A549 (cell line): ENCODE data around the gene BCAP31. TPM values are rescaled to one million over a fixed set of nuclear protein-coding genes. Genes with fewer than 3 reads are reported as not detected.
"Not testable (repeated sequence)": the region's sequence is repeated elsewhere in the genome, so short reads cannot be mapped to it uniquely, and the experiment has no call there.

ENCODE experiments used
- ATAC-seq, 2 experiments: fragments of 200-7000 bp in 1 of 2; fragments of >200 bp in 1 of 2; cut with Nextera tagmentation in 1 of 2; cut with Tn5 transposase in 1 of 2; 3 replicates each; pipeline versions ENCODE4 v1.8.0 to v1.9.1; 2018 to 2020; ENCODE audit warnings: mild to moderate bottlenecking in 1 of 2, moderate library complexity in 1 of 2
- CTCF ChIA-PET: fragments of 300-600 bp; sonication (Branson Sonifier 250); formaldehyde crosslinking; extraction: SDS; loops from one replicate; lab custom pipeline; 2021; ENCODE audit warnings: antibody characterized with exemption, inconsistent platforms; lab: Yijun Ruan, JAX
- POLR2A ChIA-PET: fragments of 350-600 bp; formaldehyde crosslinking; extraction: SDS; loops from one replicate; lab custom pipeline; 2021; ENCODE audit warnings: antibody characterized with exemption, inconsistent platforms; lab: Yijun Ruan, JAX
- DNase-seq, 2 experiments: peaks; one replicate each; pipeline versions ENCODE4 v3.0.0 to v3.0.0-alpha.2; 2011 to 2016; ENCODE audit warnings: low read depth in 1 of 2, low spot score in 1 of 2
- FAIRE-seq: peaks from 2 replicates; lab custom pipeline; 2011; peaks lifted over from hg19 to GRCh38; lab: Jason Lieb, UNC
- H3K27ac ChIP-seq, 2 experiments: fragments of >200 bp; sonication (Bioruptor Twin); formaldehyde crosslinking; 3 replicates each; pipeline ENCODE4 v1.5.1; 2016 to 2017
- H3K4me1 ChIP-seq: fragments of >200 bp; sonication (Bioruptor Twin); formaldehyde crosslinking; 3 replicates; pipeline ENCODE4 v1.6.1; 2016
- H3K4me2 ChIP-seq: fragments of >200 bp; sonication (Bioruptor Twin); formaldehyde crosslinking; 3 replicates; pipeline ENCODE4 v1.6.1; 2016
- H3K4me3 ChIP-seq: fragments of >200 bp; sonication (Bioruptor Twin); formaldehyde crosslinking; 3 replicates; pipeline ENCODE4 v1.5.1; 2016
- H3K9me3 ChIP-seq: fragments of >200 bp; sonication (Bioruptor Twin); formaldehyde crosslinking; 3 replicates; pipeline ENCODE4 v1.6.1; 2016
- BHLHE40 ChIP-seq: IDR thresholded peaks from 2 replicates; pipeline ENCODE4 v1.6.1; 2012; ENCODE audit warnings: low read depth, low read length, inconsistent platforms
- CEBPB ChIP-seq, 2 experiments: fragments of >200 bp in 1 of 2; sonication (Bioruptor Twin) in 1 of 2; formaldehyde crosslinking in 1 of 2; IDR thresholded peaks; 2 replicates each; pipeline ENCODE4 v1.6.1; 2012 to 2016
- CHD2 ChIP-seq: fragments of 150-350 bp; IDR thresholded peaks from 2 replicates; pipeline ENCODE4 v1.6.1; 2014; ENCODE audit warnings: low read length; ENCODE audit not compliant: partially characterized antibody
- EP300 ChIP-seq, 2 experiments: fragments of >200 bp; sonication (Bioruptor Twin); formaldehyde crosslinking; IDR thresholded peaks; 2 replicates in 1 of 2; 3 replicates in 1 of 2; pipeline ENCODE4 v1.6.1; 2016 to 2017
- FOSB ChIP-seq: fragments of 250-450 bp; sonication (Bioruptor Pico); IDR thresholded peaks from 2 replicates; pipeline ENCODE4 v1.5.0; 2020; ENCODE audit warnings: mild to moderate bottlenecking, moderate library complexity
- FOXS1 ChIP-seq: fragments of 250-450 bp; sonication (Bioruptor Pico); IDR thresholded peaks from 2 replicates; pipeline ENCODE4 v1.5.0; 2020; ENCODE audit warnings: mild to moderate bottlenecking, moderate library complexity
- HOXB5 ChIP-seq: fragments of 250-450 bp; sonication (Bioruptor Pico); IDR thresholded peaks from 2 replicates; pipeline ENCODE4 v1.5.0; 2020; ENCODE audit warnings: mild to moderate bottlenecking, moderate library complexity
- KDM1A ChIP-seq: fragments of 200-600 bp; sonication (generic); IDR thresholded peaks from 2 replicates; pipeline ENCODE4 v1.6.1; 2016; ENCODE audit warnings: low read depth, mild to moderate bottlenecking
- MAFK ChIP-seq: fragments of 450-650 bp; IDR thresholded peaks from 2 replicates; pipeline ENCODE4 v1.6.1; 2014; ENCODE audit not compliant: partially characterized antibody
- PHF8 ChIP-seq: fragments of 200-600 bp; sonication (generic); IDR thresholded peaks from 2 replicates; pipeline ENCODE4 v1.6.1; 2016; ENCODE audit warnings: low read depth, mild to moderate bottlenecking, antibody characterized with exemption, moderate library complexity, borderline replicate concordance
- RAD21 ChIP-seq, 2 experiments: fragments of >200 bp in 1 of 2; sonication (Bioruptor Twin) in 1 of 2; formaldehyde crosslinking in 1 of 2; IDR thresholded peaks in 1 of 2; conservative IDR thresholded peaks in 1 of 2; 2 replicates in 1 of 2; 3 replicates in 1 of 2; pipeline ENCODE4 v1.6.1; 2012 to 2018; ENCODE audit warnings: inconsistent platforms in 1 of 2
- RCOR1 ChIP-seq: fragments of 150-350 bp; IDR thresholded peaks from 2 replicates; pipeline ENCODE4 v1.6.1; 2014; ENCODE audit warnings: antibody characterized with exemption, low read length, low read depth
- RFX5 ChIP-seq: fragments of 450-650 bp; IDR thresholded peaks from 2 replicates; pipeline ENCODE4 v1.7.1; 2014; ENCODE audit warnings: antibody characterized with exemption, mild to moderate bottlenecking, moderate library complexity
- SMC3 ChIP-seq: fragments of >200 bp; sonication (Bioruptor Twin); formaldehyde crosslinking; IDR thresholded peaks from 3 replicates; pipeline ENCODE4 v1.6.1; 2018; ENCODE audit warnings: inconsistent platforms
- ZFP36 ChIP-seq: fragments of 450-650 bp; IDR thresholded peaks from 2 replicates; pipeline ENCODE4 v1.6.1; 2014; ENCODE audit warnings: borderline replicate concordance; ENCODE audit not compliant: partially characterized antibody
- ZSCAN20 ChIP-seq: fragments of 250-450 bp; sonication (Bioruptor Pico); IDR thresholded peaks from 2 replicates; pipeline ENCODE4 v1.8.0; 2022; ENCODE audit warnings: mild to moderate bottlenecking, moderate library complexity
- WGBS: methylation state at CpG from one replicate; pipeline ENCODE4 v1.1.6; 2017; ENCODE audit errors: missing lambda C conversion rate; 5-methylcytosine and 5-hydroxymethylcytosine counted together
- polyA plus RNA-seq, 4 experiments: library from polyadenylated mRNA; depleted of rRNA in 3 of 4; stranded (reverse); fragments of >200 nt; fragmentation: RNase III in 1 of 4; extraction: RNeasy Plus Mini Kit Qiagen cat#74134 plus additional on column Dnase treatment in 1 of 4; gene quantifications; 2 replicates in 3 of 4; 3 replicates in 1 of 4; pipeline ENCODE4 v1.2.3, GENCODE V29; 2011 to 2017
- TF ChIP-seq, protein P1 (sequence below): IDR thresholded peaks from 2 replicates; pipeline ENCODE4 v1.6.1; 2012
- TF ChIP-seq, protein P2 (sequence below): fragments of 250-450 bp; sonication (Bioruptor Pico); IDR thresholded peaks from 2 replicates; pipeline ENCODE4 v1.5.0; 2021; ENCODE audit warnings: mild to moderate bottlenecking, moderate library complexity, borderline replicate concordance
- TF ChIP-seq, protein P3 (sequence below): fragments of 200-600 bp; sonication (generic); IDR thresholded peaks from 2 replicates; pipeline ENCODE4 v1.6.1; 2016; ENCODE audit warnings: antibody characterized with exemption, mild to moderate bottlenecking, moderate library complexity

The BCAP31 gene
- polyA plus RNA-seq, 2 of the 4 experiments (the other 2 are of a cell fraction): 217 to 349 TPM

DNA sequence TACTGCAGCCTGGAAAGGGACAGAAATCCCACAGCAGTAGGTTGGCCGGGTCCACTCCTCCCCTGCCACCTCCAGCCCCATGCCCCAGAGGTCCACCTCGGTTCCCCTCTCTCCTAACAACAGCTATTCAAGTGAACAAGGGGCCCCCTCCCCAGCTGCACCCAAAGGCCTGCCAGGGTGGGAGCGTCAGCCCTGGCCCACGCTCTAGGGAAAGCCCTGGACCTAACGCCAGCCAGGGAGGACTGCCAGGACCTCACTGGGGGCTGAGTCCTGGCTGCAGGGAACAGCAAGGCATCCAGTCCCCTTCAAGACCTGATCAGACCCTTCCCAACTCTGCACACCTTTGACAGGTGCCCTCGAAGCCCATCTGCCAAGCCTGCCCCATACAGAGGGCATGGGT lies 23.2 kb downstream of the BCAP31 start:
- no peak for TF ChIP-seq ZFP36
- TF ChIP-seq, all 56 proteins: peak for 0
- FAIRE-seq (no peak), ATAC-seq (no peak), DNase-seq (no peak)
- ChIA-PET CTCF (interaction anchor here (1.3 kb wide), 1 partner anchor 252 kb away, joined by 3 read pairs; no protein-coding TSS in a partner anchor), POLR2A (no interaction called here)
- H3K4me1 ChIP-seq: no peaks in the 10 kb centered on the region
- H3K4me3 ChIP-seq: no peak overlapping the region
- WGBS: 100% methylated on average over 1 of the region's 6 CpGs
- no peak overlapping the region for H3K27ac ChIP-seq
- H3K9me3 ChIP-seq: no peaks in the 10 kb centered on the region
- no peak overlapping the region for H3K4me2 ChIP-seq

DNA sequence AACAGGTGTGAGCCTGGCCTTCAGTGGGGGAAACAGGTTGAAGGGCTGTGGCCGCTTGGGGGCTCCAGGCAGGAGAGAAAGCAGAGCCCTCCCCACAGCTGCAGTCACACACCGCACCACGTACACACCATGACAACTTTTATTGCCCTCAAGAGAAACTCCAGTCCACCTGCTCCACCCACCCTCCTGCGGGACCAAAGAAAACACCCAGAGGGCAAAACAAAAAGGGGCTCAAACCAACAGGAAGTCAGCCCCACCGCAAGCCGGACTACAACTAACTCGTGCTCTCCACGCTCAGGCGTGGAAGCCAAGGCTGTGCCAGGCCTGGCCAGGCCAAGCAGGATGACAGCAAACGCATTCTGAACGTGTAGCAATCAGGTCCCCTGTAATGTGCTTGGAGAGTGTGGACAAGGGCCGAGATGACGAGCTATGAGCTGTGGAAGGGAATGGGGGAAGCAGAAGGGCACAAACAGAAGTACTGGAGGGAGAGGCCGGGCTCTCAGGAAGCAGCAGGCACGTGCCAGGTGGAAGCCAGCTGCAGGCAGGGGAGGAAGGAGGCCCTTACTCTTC lies 23.7 kb downstream of the BCAP31 start:
- TF ChIP-seq FOSB (CRISPR knock-in tag) (no peak), HOXB5 (CRISPR knock-in tag) (no peak), FOXS1 (no peak), BHLHE40 (no peak), RCOR1 (no peak), RAD21 (conservative IDR thresholded peaks at IDR 0.05 in 1 of 2, IDR thresholded peaks at IDR 0.05 in 1 of 2) (no peak), RFX5 (no peak), SMC3 (no peak), CHD2 (no peak), PHF8 (no peak), ZSCAN20 (CRISPR knock-in tag) (no peak), EP300 (IDR thresholded peaks at IDR 0.05) (no peak), CEBPB (IDR thresholded peaks at IDR 0.05) (no peak), KDM1A (no peak), MAFK (no peak)
- TF ChIP-seq, protein P1, sequence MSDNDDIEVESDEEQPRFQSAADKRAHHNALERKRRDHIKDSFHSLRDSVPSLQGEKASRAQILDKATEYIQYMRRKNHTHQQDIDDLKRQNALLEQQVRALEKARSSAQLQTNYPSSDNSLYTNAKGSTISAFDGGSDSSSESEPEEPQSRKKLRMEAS: no peak
- TF ChIP-seq, protein P2, sequence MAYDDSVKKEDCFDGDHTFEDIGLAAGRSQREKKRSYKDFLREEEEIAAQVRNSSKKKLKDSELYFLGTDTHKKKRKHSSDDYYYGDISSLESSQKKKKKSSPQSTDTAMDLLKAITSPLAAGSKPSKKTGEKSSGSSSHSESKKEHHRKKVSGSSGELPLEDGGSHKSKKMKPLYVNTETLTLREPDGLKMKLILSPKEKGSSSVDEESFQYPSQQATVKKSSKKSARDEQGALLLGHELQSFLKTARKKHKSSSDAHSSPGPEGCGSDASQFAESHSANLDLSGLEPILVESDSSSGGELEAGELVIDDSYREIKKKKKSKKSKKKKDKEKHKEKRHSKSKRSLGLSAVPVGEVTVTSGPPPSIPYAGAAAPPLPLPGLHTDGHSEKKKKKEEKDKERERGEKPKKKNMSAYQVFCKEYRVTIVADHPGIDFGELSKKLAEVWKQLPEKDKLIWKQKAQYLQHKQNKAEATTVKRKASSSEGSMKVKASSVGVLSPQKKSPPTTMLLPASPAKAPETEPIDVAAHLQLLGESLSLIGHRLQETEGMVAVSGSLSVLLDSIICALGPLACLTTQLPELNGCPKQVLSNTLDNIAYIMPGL (CRISPR knock-in tag): no peak
- TF ChIP-seq, protein P3, sequence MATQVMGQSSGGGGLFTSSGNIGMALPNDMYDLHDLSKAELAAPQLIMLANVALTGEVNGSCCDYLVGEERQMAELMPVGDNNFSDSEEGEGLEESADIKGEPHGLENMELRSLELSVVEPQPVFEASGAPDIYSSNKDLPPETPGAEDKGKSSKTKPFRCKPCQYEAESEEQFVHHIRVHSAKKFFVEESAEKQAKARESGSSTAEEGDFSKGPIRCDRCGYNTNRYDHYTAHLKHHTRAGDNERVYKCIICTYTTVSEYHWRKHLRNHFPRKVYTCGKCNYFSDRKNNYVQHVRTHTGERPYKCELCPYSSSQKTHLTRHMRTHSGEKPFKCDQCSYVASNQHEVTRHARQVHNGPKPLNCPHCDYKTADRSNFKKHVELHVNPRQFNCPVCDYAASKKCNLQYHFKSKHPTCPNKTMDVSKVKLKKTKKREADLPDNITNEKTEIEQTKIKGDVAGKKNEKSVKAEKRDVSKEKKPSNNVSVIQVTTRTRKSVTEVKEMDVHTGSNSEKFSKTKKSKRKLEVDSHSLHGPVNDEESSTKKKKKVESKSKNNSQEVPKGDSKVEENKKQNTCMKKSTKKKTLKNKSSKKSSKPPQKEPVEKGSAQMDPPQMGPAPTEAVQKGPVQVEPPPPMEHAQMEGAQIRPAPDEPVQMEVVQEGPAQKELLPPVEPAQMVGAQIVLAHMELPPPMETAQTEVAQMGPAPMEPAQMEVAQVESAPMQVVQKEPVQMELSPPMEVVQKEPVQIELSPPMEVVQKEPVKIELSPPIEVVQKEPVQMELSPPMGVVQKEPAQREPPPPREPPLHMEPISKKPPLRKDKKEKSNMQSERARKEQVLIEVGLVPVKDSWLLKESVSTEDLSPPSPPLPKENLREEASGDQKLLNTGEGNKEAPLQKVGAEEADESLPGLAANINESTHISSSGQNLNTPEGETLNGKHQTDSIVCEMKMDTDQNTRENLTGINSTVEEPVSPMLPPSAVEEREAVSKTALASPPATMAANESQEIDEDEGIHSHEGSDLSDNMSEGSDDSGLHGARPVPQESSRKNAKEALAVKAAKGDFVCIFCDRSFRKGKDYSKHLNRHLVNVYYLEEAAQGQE: no peak
- WGBS: 85% methylated on average over 12 of the region's 15 CpGs
- H3K27ac ChIP-seq: no peak overlapping the region
- H3K9me3 ChIP-seq: no peaks in the 10 kb centered on the region
- POLR2A ChIA-PET: no interaction called here
- no peak for FAIRE-seq
- no peak overlapping the region for H3K4me3 ChIP-seq
- DNase-seq: no peak
- no peak for ATAC-seq
- no peaks in the 10 kb centered on the region for H3K4me1 ChIP-seq
- CTCF ChIA-PET: no interaction called here
- no peak overlapping the region for H3K4me2 ChIP-seq

GRCh38 chrX:153699784-153700371 lies 24.3 kb downstream of the BCAP31 start:
- FAIRE-seq, H3K4me2 ChIP-seq, H3K27ac ChIP-seq, H3K9me3 ChIP-seq, H3K4me3 ChIP-seq, ATAC-seq, POLR2A ChIA-PET, DNase-seq, H3K4me1 ChIP-seq: not testable (repeated sequence)
- CTCF ChIA-PET: interaction anchor here (0.6 to 1.5 kb wide), 2 partner anchors 18 to 29 kb away, joined by 3 read pairs; no protein-coding TSS in a partner anchor
- 92% methylated on average over 4 of the region's 18 CpGs for WGBS

DNA sequence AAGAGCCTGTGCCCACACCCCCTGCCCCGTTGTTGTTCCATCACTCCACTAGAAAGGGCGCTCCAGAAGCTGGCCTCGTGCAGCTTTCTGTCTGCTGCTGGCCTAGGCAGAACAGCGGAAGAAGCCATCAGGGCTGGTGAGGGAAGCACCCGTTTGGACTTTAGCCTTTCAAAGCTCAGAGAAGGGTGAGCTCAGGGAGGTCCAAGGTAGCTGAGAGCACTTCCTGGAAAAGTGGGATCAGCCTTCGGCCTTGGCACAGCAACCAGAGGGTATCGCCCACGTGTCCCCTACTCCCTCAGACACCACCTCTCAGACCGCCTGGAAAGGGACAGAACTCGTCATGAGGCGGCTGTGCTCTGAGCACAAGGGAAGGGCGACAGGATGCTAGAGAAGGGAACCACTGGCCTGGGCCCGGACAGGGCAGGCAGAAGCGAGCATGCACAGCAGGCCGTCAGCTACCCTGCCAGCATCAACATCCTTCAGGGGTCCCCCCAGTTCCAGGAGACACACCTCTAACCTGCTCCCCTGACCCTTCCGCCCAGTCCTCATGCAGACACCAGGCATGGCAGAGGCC lies 24.9 kb downstream of the BCAP31 start:
- ATAC-seq, POLR2A ChIA-PET, H3K4me2 ChIP-seq, H3K4me3 ChIP-seq, H3K4me1 ChIP-seq, DNase-seq, H3K27ac ChIP-seq, H3K9me3 ChIP-seq, FAIRE-seq: not testable (repeated sequence)
- CTCF ChIA-PET: interaction anchor here (0.6 to 1.5 kb wide), 3 partner anchors 9 to 29 kb away, joined by 3 read pairs; no protein-coding TSS in a partner anchor
- WGBS: 71% methylated on average over 6 of the region's 16 CpGs
